HG03045 (cell line): ENCODE data around the gene PGD.
"Not testable (repeated sequence)": the region's sequence is repeated elsewhere in the genome, so short reads cannot be mapped to it uniquely, and the experiment has no call there.

Experiments used
- ATAC-seq: cut with Tn5 transposase; IDR thresholded peaks from one replicate; pipeline ENCODE4 v1.9.1; 2021; ENCODE audit warnings: mild to moderate bottlenecking, moderate library complexity; ENCODE audit not compliant: unreplicated experiment

The PGD gene

DNA sequence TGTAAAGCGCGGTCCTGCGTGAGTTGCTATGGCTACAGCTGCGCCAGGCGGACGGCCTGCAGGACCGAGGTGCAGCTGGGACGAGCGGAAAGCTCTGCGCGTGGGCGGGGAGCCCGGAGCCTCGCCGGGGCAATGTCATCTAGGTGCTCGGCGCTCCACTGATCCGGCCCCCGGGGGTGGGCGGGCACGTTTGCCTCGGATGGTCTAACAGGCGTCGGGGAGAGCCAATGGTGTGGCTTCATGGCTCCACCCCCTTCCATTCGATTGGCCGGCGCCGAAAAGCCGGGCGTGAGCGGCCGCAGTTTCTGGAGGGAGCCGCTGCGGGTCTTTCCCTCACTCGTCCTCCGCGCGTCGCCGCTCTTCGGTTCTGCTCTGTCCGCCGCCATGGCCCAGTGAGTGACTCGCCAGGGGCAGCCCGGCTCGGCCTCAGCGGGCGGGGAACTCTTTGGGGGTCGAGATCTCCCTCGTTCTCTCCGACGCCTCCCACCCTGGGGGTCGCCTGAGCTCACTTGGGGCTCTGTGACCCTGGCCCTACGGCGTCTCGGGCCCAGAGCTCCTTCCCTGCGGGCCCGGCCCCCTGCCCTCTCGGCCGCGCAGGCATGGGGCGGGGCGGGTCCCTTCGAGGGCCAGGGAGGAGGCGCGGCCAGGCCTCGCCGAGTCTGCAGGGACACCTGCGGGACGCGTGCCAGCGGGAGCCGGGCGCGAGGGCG lies at the start of gene PGD:
Gene PGD, plus strand, starts transcription at position 331 of the 710 bp plus-strand sequence. Its CDS starts 54 bp downstream, at position 385.
- ATAC-seq = peak; percentile 96

DNA sequence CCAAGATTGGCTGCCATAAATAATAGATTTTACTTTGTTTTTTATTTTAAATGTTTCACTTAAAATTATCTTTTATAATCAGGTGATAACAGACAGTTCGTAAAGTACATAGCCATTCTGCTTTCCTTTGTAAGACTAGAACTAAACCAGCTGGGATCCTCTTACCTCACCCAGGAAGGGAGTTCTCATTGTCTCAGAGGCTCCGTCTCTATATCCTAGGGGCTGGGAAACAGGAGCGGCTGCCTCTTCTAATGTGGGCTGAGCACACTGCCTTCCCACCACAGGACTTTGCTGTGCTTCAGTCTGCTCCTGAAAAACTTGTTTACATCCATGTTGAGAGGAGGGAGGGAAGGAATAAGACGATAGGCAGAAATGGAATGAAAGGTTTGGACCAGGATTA lies 45.6 kb upstream of the PGD start:
- ATAC-seq = no peak

DNA sequence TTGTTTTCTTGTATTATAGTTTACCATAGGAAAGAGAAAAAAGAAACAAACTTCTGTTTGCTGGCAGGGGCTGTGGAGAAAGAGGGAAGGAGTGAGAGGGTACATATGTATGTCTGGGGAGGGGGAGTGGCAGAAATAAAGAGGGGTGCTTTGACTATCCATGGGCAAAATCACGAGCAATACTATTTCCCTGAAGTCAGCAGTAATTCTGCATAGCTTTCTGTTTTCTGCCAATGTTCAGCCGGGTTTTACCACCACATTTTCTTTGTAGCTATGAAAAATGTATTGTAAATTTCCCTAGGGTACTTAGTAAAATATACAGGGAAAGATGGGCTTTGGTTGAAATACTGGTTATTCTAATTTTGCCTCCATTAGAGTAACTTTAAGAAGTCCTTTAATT lies 45.2 kb upstream of the PGD start:
- ATAC-seq = no peak

DNA sequence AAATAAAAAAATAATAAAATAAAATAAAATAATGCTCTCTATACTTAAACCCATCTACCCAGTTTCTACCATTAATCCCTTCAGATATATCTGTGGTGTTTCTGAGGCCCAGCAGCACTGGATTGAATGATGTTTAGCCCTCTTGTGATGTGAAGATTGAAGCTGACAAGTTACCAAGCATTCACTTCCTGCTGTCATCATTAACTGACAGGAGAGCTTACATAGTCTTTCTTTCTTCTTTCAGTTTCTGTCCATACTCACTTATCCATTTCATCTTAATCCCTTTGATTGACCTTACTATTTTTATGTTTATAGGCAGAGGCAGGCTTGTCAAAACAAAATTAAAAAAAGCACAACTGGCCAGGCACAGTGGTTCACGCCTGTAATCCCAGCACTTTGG lies 38.8 kb upstream of the PGD start:
- ATAC-seq = no peak

DNA sequence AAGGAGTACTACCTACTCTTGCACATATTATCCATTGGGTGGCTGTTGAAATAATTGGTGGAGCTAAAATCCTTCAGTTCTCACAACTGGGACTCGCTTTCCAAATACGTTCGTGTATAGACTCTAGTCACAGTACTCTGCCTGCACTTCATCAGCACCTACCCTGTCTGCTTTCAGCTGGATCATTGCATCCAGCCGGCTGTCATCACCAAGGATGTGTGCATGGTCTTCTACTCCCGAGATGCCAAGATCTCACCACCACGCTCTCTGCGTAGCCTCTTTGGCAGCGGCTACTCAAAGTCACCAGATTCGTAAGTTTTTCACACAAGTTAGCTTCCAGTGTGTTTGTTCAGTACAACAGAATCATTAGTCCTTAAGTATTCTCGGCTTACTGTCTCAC lies 37.3 kb upstream of the PGD start:
- ATAC-seq = no peak

DNA sequence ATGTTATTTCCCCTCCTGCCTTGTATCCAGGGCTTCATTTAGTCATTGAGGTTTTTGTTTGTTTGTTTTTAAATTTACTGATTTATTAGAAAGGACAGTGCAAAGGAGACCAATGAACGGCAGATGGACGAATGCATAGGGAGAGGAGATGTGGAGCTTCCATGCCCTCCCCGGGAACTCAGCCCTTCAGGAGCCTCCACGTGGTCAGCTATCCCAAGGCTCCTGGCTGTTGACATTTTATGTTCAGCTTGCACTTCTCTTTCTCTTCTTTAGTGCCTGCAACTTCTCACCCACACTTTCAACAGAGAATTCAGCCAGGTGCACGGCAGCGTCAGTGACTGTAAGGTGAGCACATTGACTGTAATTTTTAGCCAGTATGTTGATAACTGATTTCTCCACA lies 30.7 kb upstream of the PGD start:
- ATAC-seq = no peak

GRCh38 chr1:10374442-10374860 lies 24.4 kb upstream of the PGD start:
- ATAC-seq = no peak

GRCh38 chr1:10377365-10378029 lies 21.4 kb upstream of the PGD start:
- not testable (repeated sequence) for ATAC-seq

DNA sequence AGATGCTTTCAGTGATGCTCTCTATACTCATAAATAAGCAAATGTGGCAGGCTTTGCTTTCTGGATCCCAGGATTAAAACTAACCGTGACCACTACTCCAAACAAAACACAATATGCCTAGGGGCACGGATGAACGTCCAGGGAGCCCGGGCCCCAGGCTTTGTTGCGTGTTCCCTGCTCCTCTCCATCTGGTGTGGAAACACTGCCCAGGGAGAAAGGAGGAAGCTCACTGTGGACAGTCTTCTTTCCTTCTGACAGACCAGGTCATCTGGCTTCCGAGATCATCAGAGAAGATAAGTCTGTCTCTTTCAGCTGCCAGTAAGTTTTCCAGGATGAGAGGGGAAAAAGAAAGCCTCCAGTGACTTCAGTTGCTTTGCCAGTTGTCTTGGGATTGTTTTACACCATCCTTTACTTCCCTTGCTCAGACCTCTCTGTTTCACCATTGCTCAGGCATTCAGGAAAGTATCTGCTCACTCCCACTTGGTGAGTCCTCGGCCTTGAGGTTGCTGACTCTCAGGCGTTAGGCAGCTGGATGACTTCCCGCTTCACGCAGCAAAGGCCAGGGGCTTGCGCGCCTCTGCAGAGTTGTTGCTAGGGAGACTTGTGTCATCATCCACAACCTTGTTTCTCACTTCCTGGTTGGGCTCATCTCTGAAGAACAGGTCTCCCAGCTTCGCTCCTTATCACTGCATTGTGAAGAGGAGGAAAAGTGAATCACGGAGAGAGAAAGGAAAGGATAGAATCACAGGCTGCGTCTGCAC lies 20.6 kb upstream of the PGD start:
- no peak for ATAC-seq

DNA sequence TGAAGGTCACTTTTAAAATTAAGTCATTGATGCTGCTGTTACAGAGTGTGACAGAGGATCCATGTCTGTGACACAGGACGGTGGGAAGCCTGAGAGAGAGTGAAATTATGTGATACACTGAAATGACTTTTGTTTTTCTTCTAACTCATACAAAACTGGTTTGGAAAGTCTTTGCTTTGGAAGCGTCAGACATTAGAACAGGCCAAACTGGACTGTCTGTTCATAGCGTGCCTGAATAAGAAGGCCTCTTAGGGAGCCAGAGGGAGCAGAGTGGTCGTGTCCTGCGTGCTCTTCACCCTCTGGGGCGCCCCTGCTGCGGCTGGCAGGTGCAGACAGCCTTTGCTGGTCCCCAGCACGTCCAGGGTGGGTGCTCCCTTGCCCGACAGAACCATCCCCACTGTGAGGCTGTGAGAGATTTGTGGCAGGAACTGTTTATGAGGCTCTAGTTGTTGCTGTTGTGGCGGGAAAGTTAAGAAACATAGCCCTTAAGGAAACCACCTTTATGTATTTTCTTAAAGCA lies 19.7 kb upstream of the PGD start:
- ATAC-seq = no peak

- no peak for ATAC-seq
These were observed 19.2 kb upstream of the PGD start for GRCh38 chr1:10379676-10380075.

GRCh38 chr1:10380594-10381275 lies 18.1 kb upstream of the PGD start:
- no peak for ATAC-seq

DNA sequence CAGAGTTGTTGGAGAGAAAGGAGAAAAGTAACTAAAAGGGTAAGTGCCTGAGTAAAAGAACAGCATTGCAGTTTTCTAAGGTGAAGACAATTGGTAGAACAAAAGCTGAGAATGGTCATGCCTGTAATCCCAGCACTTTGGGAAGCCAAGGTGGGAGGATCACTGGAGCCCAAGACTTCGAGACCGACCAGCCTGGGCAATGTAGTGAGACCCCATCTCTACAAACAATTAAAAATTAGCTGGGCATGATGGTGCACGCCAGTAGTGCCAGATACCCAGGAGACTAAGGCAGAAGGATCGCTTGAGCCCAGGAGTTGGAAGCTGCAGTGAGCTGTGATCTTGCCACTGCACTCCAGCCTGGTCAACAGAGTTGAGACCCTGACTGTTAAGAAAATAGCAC lies 15.2 kb upstream of the PGD start:
- no peak for ATAC-seq

- no peak for ATAC-seq
These were observed 14.6 kb upstream of the PGD start for GRCh38 chr1:10384219-10384618.

DNA sequence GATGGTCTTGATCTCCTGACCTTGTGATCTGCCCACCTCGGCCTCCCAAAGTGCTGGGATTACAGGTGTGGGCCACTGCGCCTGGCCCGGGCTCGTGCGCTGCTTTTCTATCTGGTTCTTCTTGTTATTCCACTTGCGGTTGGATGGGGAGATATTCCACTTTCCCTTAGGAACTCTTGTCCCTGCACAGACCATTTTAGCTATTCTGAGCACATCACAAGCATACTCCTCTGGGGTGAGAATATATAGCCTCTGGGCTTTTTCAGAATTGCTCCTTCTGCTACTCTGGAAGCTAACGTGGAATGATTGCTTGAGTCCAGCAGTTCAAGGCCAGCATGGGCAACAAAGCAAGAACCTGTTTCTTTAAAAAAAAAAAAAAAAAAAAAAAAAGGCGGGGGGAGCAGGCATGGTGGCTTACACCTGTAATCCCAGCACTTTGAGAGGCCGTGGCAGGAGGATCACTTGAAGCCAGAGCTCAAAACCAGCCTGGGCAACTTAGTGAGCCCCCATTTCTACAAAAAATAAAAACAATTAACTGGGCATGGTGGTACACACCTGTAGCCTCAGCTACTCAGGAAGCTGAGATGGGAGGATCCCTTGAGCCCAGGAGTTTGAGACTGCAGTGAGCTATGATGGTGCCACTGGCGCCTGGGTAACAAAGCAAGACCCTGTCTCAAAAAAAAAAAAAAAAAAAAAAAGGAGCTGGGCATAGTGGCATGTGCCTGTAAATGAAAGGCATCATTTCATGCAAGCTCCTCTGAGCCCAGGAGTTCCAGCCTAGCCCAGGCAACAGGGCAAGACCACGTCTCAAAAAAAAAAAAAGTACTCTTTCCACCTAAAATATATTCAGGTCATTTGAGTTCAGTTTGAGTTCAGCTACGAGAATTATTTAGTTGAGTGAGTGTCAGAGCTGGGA lies 11.8 kb upstream of the PGD start:
- no peak for ATAC-seq

GRCh38 chr1:10387677-10388386 lies 11.0 kb upstream of the PGD start:
- no peak for ATAC-seq

DNA sequence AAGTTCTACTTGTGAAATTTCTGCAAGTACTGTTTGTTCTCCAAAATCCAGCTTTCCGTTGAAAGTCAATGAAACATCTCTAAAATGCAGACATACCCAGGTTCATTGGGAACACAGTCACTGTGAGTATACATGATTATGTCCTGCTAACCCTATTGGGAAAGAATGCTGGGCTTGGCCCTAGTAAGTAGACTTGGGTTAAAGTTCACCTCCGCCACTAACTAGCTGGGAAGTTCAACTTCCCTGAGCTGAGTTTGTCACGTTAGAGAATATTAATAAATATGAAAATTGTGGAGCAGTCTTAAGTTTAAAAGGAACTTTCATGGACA lies 10.5 kb upstream of the PGD start:
- ATAC-seq = no peak

DNA sequence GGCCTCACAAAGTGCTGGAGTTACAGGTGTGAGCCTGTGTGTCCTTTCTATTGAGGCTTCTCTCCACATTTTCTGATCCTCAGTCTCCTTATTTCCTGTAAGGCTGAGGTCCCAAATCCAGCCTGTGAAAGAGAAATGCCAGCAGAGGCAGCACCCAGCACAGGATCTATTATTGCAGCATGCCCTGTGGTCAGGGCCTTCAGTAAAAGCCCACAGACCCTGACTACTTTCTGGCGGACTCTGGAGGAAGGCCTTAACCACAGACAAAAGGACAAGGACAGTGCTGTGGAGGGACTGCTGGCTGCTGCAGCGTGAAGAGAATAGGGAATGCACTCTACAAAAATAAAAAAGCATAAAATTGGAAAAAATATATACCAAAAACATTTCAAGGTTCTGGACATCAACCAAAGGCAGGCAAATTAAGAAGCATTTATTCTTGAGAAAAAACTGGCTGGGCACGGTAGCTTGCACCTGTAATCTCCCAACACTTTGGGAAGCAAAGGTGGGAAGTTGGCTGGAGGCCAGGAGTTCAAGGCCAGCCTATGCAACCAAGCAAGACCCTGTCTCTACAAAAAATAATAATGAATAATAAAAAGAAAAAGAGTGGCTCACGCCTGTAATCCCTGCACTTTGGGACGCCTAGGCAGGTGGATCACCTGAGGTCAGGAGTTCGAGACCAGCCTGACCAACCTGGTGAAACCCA lies 9.4 kb upstream of the PGD start:
- ATAC-seq = no peak

DNA sequence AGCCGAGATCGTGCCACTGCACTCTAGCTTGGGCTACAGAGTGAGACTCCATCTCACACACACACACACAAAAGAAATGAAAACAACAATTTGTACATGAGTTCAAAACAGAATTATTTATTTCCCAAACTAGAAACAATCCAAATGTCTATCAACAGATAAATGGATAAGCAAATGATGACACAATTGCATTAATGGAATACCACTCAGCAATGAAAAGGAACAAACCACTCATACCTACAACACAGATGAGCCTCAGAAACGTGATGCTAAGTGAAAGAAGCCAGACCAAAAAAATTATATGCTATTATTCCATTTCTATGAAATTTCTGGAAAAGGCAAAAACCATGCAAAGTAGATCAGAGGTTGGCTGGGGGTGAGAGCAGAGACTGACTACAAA lies 2.0 kb upstream of the PGD start:
- no peak for ATAC-seq
